SIG-M5 treated with dmso at 0.1 percent for 504 hours (cell line): ENCODE measurements around the gene ITLN1.

Source experiments
- DNase-seq: peaks from one replicate; lab custom pipeline; 2025; ENCODE audit not compliant: unreplicated experiment; lab: John Stamatoyannopoulos, UW

Gene ITLN1

GRCh38 chr1:160858507-160858906, 26.5 kb downstream of the ITLN1 start:
- DNase-seq: no peak

- DNase-seq: no peak
These were observed 26.9 kb downstream of the ITLN1 start for GRCh38 chr1:160858097-160858496.

- DNase-seq: no peak
These were observed 29.6 kb downstream of the ITLN1 start for GRCh38 chr1:160855181-160855981.

GRCh38 chr1:160853754-160854153, 31.2 kb downstream of the ITLN1 start:
- DNase-seq: no peak

DNA sequence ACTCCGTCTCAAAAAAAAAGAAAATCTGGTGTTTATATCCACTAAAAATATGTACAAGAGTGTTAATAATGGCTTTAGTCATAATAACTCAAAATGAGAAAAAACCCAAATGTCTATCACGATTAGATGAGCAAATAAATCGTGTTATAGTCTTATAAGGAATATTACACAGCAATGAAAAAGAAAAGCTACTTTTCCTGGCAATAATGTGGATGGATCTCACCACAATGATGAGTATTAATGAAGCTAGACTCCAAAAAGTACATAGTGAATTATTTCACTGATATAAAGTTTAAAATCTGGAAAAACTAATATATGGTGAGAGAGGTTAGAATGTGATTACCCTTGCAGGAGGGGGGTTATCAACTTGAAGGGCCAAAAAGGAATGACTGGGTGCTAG, 32.0 kb downstream of the ITLN1 start:
- DNase-seq: no peak

DNA sequence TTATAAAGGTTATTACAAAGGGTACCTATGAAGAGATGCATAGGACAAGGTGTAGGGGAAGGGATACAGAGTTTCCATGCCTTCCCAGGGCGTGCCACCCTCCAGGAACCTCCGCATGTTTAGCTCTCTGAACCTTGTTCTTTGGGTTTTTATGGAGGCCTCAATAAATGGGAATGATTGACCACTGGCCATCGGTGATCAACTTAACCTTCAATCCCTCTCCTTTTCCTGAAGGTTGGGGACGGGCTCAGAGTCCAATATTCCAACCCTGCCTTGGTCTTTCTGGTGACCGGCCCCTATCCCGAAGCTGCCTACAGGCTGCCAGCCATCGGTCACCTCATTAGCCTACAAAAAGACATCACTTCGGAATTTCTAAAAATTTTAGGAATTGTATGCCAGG, 34.0 kb downstream of the ITLN1 start:
- DNase-seq: no peak

- DNase-seq: no peak
These were observed 34.4 kb downstream of the ITLN1 start for GRCh38 chr1:160850541-160850940.

GRCh38 chr1:160846281-160846680, 38.7 kb downstream of the ITLN1 start:
- DNase-seq: no peak

DNA sequence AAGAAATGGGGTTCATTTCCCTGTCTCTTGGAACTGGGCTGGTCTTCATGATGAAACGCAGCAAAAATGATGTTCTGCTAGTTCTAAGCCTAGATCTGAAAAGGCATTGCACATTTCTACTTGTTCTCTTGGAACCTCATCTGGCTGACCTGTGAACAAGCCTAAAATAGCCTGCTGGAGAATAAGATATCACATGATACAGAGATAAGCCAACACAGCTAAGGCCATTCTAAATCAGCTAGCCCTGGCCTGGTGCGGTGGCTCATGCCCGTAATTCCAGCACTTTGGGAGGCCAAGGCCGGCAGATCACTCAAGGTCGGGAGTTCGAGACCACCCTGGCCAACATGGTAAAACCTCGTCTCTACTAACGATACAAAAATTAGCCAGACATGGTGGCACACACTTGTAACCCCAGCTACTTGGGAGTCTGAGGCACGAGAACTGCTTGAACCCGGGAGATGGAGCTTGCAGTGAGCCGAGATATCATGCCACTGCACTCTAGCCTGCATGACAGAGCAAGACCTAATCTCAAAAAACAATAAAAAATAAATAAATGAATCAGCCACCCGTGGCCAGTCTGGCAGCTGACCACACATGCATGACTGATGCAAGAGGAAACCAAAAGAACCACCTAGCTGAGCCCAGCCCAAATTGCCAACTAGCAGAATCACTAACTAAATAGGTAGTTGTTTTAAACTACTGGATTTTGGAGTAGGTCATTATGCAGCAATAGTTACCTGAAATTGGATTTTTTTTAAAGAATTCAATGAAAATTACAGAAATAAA, 40.3 kb downstream of the ITLN1 start:
- DNase-seq: no peak

GRCh38 chr1:160841079-160841478, 43.9 kb downstream of the ITLN1 start:
- no peak for DNase-seq

DNA sequence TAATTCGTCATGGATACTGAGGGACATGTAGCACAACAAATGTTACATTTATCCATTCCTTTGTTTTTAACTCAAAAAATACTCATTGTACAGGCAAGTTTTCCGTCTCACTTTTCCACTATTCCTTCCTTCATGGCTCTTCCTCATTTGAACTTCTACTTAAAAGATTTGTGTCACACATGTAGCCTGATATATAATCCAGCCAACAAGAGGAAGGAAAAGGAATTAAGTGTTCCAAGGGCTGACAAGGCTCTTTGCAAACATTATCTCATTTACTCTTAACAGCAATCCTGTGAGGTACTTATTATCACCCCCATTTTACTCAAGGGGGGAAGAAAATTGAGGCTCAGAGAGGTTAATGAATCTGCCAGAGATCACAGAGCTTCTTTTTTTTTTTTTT, 45.2 kb downstream of the ITLN1 start:
- DNase-seq: no peak

GRCh38 chr1:160838888-160839287, 46.1 kb downstream of the ITLN1 start:
- no peak for DNase-seq

GRCh38 chr1:160837558-160838205, 47.3 kb downstream of the ITLN1 start:
- DNase-seq: no peak

- DNase-seq: no peak
These were observed 47.9 kb downstream of the ITLN1 start for GRCh38 chr1:160836981-160837557.

GRCh38 chr1:160836561-160836960, 48.4 kb downstream of the ITLN1 start:
- no peak for DNase-seq

DNA sequence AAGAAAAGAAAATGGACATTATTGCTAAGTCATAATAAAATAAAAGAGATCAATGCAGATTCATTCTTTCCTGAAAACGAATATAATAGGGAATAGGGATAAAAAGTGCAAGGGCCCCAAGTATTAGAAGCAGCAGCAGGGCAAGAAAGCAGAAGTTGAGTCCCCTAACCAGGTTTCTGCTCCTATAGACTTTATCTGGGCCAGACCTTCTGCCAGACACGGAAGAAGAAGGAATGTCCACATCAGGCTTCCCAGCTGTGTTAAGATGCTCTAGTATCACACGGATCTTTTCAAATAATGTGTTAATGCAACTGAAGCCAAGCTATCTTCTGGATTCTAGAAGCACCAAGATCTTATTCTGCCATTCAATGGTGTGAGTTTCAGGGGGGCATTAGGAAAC, 49.2 kb downstream of the ITLN1 start:
- no peak for DNase-seq

GRCh38 chr1:160834945-160835565, 49.9 kb downstream of the ITLN1 start:
- peak; percentile 41 for DNase-seq

DNA sequence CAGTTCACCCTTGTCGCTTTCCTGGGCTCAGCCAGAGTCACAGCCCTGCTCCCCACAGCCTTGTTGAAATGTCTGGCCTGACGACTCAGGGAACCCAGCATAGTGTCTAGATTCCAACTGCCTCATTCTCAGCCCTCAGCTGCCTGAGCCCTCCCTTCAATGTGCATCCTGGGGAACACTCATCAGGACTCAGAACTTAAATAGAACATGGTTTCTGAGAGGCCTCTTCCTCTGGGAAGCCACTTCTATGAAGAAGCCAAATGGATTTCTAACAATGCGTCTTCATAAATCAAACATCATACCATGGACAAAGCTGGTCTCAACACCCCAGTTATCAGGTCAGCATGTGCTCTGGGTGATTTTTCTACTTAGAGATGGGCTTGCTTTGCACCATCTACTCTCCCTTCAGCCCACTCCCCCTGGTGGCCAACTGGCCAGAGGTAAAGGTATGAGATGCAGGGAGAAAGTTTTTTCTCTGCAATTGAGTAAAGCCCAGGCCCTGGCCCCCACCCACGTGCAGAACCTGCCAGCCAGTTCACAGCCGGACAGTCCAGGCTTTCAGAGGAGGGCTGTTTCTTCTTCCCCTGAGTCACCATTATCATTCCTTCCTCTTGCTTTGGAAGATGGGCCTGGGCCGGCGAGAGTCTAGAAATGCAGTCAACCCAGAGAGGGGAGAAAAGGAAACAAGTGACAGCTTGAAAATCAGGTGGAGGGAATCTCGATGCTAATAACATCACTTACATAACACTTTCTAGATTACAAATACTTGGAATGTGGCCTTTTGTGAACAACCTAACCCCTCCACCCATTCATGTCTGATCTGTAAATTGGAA, 54.4 kb downstream of the ITLN1 start:
- peak; percentile 56 for DNase-seq

DNA sequence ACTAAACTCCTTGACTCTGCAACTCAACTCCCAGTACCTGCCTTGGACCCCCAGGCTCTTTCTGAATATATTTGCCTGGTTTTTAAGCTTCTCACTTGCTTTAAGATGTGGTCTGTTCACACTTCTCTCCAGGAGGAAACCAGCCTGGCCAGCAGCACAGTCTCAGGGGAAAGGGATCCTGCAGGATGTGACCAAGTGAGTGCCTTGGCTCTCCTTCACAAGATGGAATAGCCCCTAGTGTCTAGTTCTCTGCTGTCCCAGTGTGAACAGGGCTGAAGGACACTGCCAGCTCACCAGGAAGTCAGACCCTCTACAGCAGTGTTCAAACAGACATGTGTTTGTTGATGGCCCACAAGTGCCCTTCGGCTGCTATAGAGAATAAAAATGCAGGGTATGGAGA, 55.2 kb downstream of the ITLN1 start:
- no peak for DNase-seq

DNA sequence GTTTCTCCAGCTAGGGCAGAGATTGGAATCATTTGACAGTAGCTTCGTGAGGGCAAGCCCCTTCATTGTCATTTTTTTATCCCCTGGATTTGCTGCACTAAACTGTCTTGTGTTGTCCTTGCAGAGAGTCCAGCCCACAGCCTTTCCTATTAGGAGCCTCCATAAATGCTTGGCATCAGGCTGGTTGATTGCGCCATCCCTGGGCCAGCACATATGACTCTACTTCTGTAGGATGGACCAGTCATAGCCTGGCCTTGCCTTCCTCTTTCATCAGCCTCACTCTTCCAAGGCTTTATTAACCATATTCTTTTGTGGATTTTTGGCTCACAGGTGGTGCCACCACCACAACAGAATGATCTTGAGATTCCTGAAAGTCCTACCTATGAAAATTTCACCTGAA, 57.6 kb downstream of the ITLN1 start:
- no peak for DNase-seq
